Chondrocyte (in vitro differentiated cells): Measurements from ENCODE around the gene CYP46A1. TPM values are rescaled to one million over a fixed set of nuclear protein-coding genes. Genes with fewer than 3 reads are reported as not detected.
A peak's percentile ranks its signal among the peaks of the same experiment; 100 is the strongest.

Source experiments
- DNase-seq: peaks from one replicate; pipeline ENCODE4 v3.0.0; 2021; ENCODE audit warnings: mixed read lengths, low spot score
- H3K27ac Mint-ChIP-seq: one replicate; pipeline ENCODE4 v1.8.0; 2021; ENCODE audit warnings: mild to moderate bottlenecking, moderate library complexity, mixed read lengths; ENCODE audit not compliant: unreplicated experiment
- H3K27me3 Mint-ChIP-seq: 2 replicates; pipeline ENCODE4 v1.8.0; 2021; ENCODE audit warnings: low read depth, mixed read lengths
- H3K36me3 Mint-ChIP-seq: 2 replicates; pipeline ENCODE4 v1.8.0; 2021; ENCODE audit warnings: low read depth, mixed read lengths
- H3K4me1 Mint-ChIP-seq: 2 replicates; pipeline ENCODE4 v1.8.0; 2021; ENCODE audit warnings: low read depth, mild to moderate bottlenecking, mixed read lengths
- H3K4me3 Mint-ChIP-seq: one replicate; pipeline ENCODE4 v1.8.0; 2021; ENCODE audit warnings: mild to moderate bottlenecking, moderate library complexity, mixed read lengths; ENCODE audit not compliant: unreplicated experiment
- H3K9me3 Mint-ChIP-seq: 2 replicates; pipeline ENCODE4 v1.8.0; 2021; ENCODE audit warnings: low read depth, mixed read lengths
- CTCF ChIP-seq: fragments of 200-600 bp; sonication (generic); IDR thresholded peaks from 2 replicates; pipeline ENCODE4 v1.5.0; 2021; ENCODE audit warnings: antibody characterized with exemption, mild to moderate bottlenecking, moderate library complexity
- total RNA-seq: library from RNA; stranded (reverse); gene quantifications from 3 replicates; pipeline ENCODE4 v1.2.1, GENCODE V29; 2021

CYP46A1 gene
- total RNA-seq, 1 donor from 2014 or later: 0.72 TPM

- TF ChIP-seq CTCF: no peak
- Mint-ChIP-seq H3K27ac (no peak overlapping the region), H3K9me3 (no peaks in the 10 kb centered on the region), H3K4me3 (no peak overlapping the region), H3K4me1 (peaks cover 35% of the 10 kb centered on the region), H3K27me3 (peaks cover 2% of the 10 kb centered on the region), H3K36me3 (no peaks in the 10 kb centered on the region)
- DNase-seq: no peak
These were observed 58.7 kb downstream of the CYP46A1 start for GRCh38 chr14:99742509-99743487.

GRCh38 chr14:99744199-99744872 lies 60.2 kb downstream of the CYP46A1 start:
- Mint-ChIP-seq H3K27me3 (peaks cover 2% of the 10 kb centered on the region), H3K4me1 (peaks cover 35% of the 10 kb centered on the region), H3K4me3 (no peak overlapping the region), H3K27ac (peak overlapping the region; percentile 89), H3K9me3 (no peaks in the 10 kb centered on the region), H3K36me3 (no peaks in the 10 kb centered on the region)
- no peak for DNase-seq
- TF ChIP-seq CTCF: peak; percentile 71

- no peaks in the 10 kb centered on the region for H3K9me3 Mint-ChIP-seq
- no peaks in the 10 kb centered on the region for H3K36me3 Mint-ChIP-seq
- no peak for TF ChIP-seq CTCF
- peaks cover 2% of the 10 kb centered on the region for H3K27me3 Mint-ChIP-seq
- no peak overlapping the region for H3K4me3 Mint-ChIP-seq
- no peak for DNase-seq
- H3K27ac Mint-ChIP-seq: peak overlapping the region; percentile 89
- H3K4me1 Mint-ChIP-seq: peaks cover 40% of the 10 kb centered on the region
These were observed 60.8 kb downstream of the CYP46A1 start for GRCh38 chr14:99744873-99745224.

- TF ChIP-seq CTCF: no peak
These were observed 61.3 kb downstream of the CYP46A1 start for GRCh38 chr14:99745307-99745951.

GRCh38 chr14:99747167-99747566 lies 63.1 kb downstream of the CYP46A1 start:
- no peaks in the 10 kb centered on the region for H3K9me3 Mint-ChIP-seq
- peaks cover 59% of the 10 kb centered on the region for H3K4me1 Mint-ChIP-seq
- H3K27me3 Mint-ChIP-seq: peaks cover under 1% of the 10 kb centered on the region
- peak overlapping the region; percentile 68 for H3K27ac Mint-ChIP-seq
- DNase-seq: peak; percentile 55
- TF ChIP-seq CTCF: no peak
- H3K36me3 Mint-ChIP-seq: no peaks in the 10 kb centered on the region
- no peak overlapping the region for H3K4me3 Mint-ChIP-seq

More at GRCh38 chr14:99745307-99745951, 61.3 kb downstream of the CYP46A1 start:
- peaks cover 46% of the 10 kb centered on the region for H3K4me1 Mint-ChIP-seq
- H3K4me3 Mint-ChIP-seq: peak overlapping the region; percentile 9
- no peaks in the 10 kb centered on the region for H3K9me3 Mint-ChIP-seq
- peak overlapping the region; percentile 89 for H3K27ac Mint-ChIP-seq
- H3K27me3 Mint-ChIP-seq: peaks cover 2% of the 10 kb centered on the region
- no peak for DNase-seq
- no peaks in the 10 kb centered on the region for H3K36me3 Mint-ChIP-seq
